ENCODE measurements around the gene ZBTB18. TPM values are rescaled to one million over a fixed set of nuclear protein-coding genes. Genes with fewer than 3 reads are reported as not detected.
"Not testable (repeated sequence)": the region's sequence is repeated elsewhere in the genome, so short reads cannot be mapped to it uniquely, and the experiment has no call there.

ZBTB18 gene
- total RNA-seq, 1 donor from 2014 or later, result 13.9 TPM

GRCh38 chr1:244041466-244042120 is 9.5 kb upstream of the ZBTB18 start:
- DNase-seq (ENCODE audit: low read depth in 2 of 2), result no peak

- DNase-seq (ENCODE audit: low read depth in 2 of 2), result no peak
These were observed 8.8 kb upstream of the ZBTB18 start for GRCh38 chr1:244042293-244042692.

GRCh38 chr1:244044423-244044822 is 6.7 kb upstream of the ZBTB18 start:
- no peak for DNase-seq (ENCODE audit: low read depth in 2 of 2)

- not testable (repeated sequence) for DNase-seq (ENCODE audit: low read depth in 2 of 2)
These were observed 4.8 kb upstream of the ZBTB18 start for GRCh38 chr1:244046254-244046653.

- DNase-seq (ENCODE audit: low read depth in 2 of 2), result peak; percentile 65 to 71
These were observed 4.0 kb upstream of the ZBTB18 start for GRCh38 chr1:244046907-244047611.

- peak; percentile 71 to 74 for DNase-seq (ENCODE audit: low read depth in 2 of 2)
These were observed 3.3 kb upstream of the ZBTB18 start for GRCh38 chr1:244047621-244048255.

GRCh38 chr1:244048256-244049161 is 2.6 kb upstream of the ZBTB18 start:
- DNase-seq (ENCODE audit: low read depth in 2 of 2), result peak; percentile 100

GRCh38 chr1:244049162-244050013 is 1.7 kb upstream of the ZBTB18 start:
- peak; percentile 35 to 36 for DNase-seq (ENCODE audit: low read depth in 2 of 2)

- DNase-seq (ENCODE audit: low read depth in 2 of 2), result peak; percentile 5 to 6
These were observed 859 bp upstream of the ZBTB18 start for GRCh38 chr1:244050014-244050834.

- peak; percentile 7 to 23 for DNase-seq (ENCODE audit: low read depth in 2 of 2)
These were observed 1.1 kb downstream of the ZBTB18 start for GRCh38 chr1:244052016-244052727.

GRCh38 chr1:244052728-244053312 is 1.7 kb downstream of the ZBTB18 start:
- DNase-seq (ENCODE audit: low read depth in 2 of 2), result no peak

GRCh38 chr1:244053831-244054230 is 2.7 kb downstream of the ZBTB18 start:
- no peak for DNase-seq (ENCODE audit: low read depth in 2 of 2)

- no peak for DNase-seq (ENCODE audit: low read depth in 2 of 2)
These were observed 3.3 kb downstream of the ZBTB18 start for GRCh38 chr1:244054247-244054923.

GRCh38 chr1:244054924-244055263 is 3.8 kb downstream of the ZBTB18 start:
- no peak for DNase-seq (ENCODE audit: low read depth in 2 of 2)

GRCh38 chr1:244056577-244056976 is 5.5 kb downstream of the ZBTB18 start:
- DNase-seq (ENCODE audit: low read depth in 2 of 2), result no peak

- no peak for DNase-seq (ENCODE audit: low read depth in 2 of 2)
These were observed 6.6 kb downstream of the ZBTB18 start for GRCh38 chr1:244057474-244058385.

- no peak for DNase-seq (ENCODE audit: low read depth in 2 of 2)
These were observed 9.0 kb downstream of the ZBTB18 start for GRCh38 chr1:244060117-244060516.
